Renal cortical epithelial cell (primary cell): ENCODE data around the gene STX19. TPM values are rescaled to one million over a fixed set of nuclear protein-coding genes. Genes with fewer than 3 reads are reported as not detected.
"Not testable (repeated sequence)": the region's sequence is repeated elsewhere in the genome, so short reads cannot be mapped to it uniquely, and the experiment has no call there.

Experiments used
- DNase-seq: peaks from one replicate; pipeline ENCODE4 v3.0.0-alpha.2; 2011; ENCODE audit warnings: low read depth
- total RNA-seq: library from RNA; depleted of rRNA; stranded (reverse); fragments of >200 nt; gene quantifications from 2 replicates; pipeline ENCODE4 v1.2.3, GENCODE V29; 2014

The STX19 gene, protein sequence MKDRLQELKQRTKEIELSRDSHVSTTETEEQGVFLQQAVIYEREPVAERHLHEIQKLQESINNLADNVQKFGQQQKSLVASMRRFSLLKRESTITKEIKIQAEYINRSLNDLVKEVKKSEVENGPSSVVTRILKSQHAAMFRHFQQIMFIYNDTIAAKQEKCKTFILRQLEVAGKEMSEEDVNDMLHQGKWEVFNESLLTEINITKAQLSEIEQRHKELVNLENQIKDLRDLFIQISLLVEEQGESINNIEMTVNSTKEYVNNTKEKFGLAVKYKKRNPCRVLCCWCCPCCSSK
- not detected in 2 replicates for total RNA-seq

DNA sequence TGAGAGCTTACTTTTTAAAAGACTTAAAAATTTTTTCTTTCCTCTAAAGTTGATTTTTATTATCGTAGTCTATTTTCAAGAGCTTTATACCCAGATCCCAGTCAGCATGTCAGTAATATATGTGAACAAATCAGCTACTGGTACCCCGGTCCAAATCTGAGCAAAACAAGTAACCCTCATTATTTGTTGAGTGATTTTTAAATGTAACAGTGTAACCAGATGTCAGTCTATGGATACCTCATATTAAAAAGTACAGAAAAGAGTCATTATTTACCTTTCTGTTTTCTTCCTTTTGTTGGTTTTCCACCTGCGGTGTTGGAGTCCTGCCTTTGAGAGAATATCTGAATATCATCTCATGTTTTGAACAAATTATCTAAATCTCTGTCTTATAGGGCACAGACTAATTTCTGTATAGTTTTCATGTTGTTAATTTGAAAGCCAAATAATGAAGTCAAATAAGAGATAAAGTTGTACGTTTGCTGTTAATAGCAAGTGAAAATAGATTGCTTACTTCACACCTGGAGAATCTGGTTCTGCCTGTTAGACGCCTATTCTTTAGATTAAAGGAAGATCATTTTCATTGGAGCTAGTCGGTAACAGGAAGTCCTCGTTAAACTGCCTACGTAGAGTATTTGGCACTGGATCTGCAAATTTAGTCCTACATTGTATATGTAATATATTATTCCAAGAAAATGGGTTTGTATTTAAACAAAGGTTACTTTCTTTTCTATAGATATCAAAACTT, at the start of gene STX19:
Gene STX19, minus strand, starts transcription at position 505 of the 745 bp plus-strand sequence. CDS start 13,328 bp downstream, outside the sequence.
- peak; percentile 26 for DNase-seq

DNA sequence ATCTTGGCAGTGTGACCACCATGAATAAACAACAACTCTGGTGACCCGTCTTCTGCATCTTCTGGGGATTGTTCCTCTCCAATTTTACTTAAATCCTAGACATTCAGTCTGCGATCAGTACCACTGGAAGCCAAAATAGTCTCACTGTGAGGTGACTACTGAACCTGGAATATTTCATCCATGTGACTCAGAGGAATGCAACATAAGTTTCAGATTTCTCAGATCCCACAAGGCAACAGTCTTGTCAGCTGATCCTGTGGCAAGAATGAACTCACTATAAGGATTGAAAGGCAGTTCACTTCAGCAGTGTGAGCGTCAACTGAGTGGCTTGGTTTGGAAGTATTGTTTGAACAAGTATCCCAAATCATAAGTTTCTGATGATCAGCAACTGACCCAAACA, 47.7 kb upstream of the STX19 start:
- peak; percentile 39 for DNase-seq

DNA sequence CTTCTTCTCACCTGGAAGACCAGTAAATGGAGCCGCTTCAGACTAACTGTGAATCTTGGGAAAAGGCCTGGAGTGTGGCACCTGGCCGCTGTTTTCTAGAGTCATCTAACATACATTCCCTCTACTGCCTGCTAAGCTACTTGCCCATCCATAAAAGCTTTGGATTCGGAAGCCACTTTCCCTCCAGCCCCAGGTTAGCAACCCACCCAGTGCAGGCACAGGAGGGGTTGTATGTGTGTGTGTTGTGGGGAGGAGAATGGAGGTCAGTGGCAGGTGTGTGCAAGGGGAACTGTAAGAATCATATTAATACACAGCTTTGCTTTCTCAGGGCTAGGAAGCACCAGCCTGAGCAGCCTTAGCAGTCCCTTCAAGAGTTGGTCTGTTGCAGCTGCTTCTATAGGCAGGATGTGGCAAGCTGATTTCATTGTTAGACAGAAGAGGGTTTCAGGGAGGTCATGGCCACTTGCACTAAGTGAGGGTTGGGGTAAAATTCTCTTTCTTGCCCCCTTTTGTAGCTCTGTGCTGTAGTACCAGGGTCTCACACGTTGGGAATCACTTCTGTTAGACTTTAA, 43.4 kb upstream of the STX19 start:
- DNase-seq: no peak

DNA sequence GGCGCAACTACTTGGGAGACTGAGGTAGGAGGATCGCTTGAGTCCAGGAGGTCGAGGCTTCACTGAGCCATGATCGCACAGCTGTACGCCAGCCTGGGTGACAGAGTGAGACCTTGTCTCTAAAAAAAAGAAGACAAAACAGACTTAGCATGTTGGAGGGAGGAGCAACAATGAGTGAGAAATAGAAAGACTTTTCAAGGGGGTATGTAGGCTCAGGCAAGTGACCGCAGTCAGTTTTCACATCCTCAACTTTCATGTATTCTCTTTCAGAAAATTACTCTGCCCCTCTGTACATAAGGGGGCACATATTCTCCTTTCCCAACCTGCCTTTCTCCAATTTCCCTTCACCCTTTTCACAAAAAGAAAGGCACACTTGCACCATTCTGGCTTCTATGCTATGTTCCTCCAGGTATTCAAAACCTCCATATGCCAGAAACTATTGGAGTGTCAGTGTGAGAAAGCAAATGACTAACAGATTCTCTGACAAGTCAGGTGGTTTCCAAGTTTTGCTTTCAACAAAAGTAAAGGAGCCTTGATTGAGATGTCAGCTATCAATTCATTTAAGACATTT, 42.0 kb upstream of the STX19 start:
- DNase-seq: peak; percentile 25

DNA sequence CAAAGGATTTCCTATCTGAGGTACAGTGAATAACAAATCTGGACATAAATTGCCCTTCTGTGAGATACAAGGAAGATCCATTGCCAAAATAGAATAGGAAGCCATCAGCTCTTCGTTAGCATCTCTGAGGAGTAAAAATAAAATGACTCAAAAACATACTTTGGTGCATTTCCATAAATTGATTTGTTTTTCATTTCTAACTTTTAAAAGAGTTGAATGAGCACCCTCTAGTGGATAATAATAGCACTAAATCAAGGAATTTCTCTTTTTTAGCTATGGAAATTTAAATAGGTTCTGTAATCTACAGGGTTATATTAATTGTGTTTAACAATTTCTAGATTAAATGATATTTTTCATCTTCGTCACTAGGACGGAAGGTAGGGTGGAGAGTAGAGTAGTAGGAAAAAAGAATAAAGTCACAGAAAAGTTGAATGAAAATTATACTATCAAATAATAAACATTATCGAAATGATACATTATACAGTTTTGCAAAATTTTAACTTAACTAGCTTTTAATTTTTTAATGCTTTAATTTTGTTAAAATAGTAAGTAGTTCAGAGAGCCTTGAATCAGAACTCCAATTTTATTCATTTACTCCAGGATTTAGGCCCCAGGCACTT, 40.9 kb upstream of the STX19 start:
- peak; percentile 47 for DNase-seq

DNA sequence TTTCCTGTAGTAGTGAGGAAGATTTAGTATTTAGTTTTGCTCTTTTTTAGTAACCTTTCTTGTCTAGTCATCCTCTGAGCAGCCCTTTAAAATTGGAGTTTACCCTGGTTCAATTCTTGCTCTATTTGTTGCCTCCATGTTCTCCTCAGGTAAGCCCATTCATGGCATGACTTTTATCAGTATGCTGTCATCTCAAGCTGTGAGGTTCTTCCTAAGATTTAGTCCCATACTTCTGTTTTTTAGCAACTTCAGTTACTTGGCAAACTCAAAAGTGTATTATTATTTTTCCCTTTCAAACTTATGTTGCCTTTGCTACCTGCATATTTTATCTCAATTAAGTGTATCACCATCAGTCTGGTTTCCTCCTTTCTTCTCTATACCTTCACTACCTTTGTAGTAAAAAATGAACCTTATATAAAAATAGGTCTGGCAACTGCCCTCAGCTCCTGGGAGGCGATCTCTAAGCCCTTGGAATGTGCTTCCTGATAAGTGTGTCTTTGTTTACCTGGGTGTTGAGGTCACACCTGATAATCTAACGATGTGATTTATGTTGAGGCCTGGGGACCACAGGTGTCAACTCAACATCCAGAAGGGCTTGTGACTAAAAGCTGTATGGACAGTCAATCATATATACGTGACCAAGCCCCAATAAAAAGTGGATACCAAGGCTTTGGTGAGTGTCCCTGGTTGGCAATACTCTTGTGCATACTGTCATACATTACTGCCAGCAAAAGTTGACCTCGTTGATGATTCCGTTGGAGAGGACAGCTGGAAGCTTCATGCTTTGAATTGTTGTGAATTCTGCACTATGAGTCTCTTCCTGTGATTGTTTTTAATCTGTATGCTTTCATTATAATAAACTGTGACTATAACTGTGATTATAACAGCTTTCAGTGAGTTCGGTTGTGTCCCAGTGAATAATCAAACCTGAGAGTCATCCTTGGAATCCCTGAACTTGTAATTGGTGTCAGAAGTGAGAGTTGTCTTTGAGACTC, 38.4 kb upstream of the STX19 start:
- DNase-seq: no peak

DNA sequence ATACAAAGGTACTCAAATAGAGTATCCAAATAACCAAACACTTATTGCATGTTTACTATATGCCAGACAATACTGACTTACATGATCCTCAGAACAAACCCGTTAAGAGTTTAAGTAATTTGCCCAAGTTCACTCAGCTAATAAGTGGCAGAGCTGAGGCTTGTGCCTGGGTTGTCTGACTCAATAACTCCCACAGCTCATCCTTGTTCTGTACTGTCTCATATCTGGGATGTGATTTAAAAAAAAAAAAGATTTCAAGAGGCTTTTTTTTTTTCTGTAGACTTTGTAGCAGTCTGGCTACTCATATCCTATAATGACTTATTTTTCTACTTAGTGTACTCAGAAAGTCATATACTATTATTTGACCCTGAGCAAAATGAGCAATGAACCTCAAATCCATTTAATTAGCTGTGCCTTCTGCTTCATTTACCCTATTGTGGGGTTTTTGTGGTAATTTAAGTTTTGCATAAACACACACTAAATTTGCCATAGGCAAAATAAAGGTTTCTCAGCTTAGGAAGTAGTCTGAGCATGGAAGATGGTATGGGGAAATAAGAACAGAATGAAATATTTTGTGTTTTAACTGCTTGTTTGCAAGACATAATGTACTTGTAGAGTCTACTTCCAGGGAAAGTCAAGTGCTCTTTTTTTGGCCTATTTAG, 37.6 kb upstream of the STX19 start:
- DNase-seq: peak; percentile 30

DNA sequence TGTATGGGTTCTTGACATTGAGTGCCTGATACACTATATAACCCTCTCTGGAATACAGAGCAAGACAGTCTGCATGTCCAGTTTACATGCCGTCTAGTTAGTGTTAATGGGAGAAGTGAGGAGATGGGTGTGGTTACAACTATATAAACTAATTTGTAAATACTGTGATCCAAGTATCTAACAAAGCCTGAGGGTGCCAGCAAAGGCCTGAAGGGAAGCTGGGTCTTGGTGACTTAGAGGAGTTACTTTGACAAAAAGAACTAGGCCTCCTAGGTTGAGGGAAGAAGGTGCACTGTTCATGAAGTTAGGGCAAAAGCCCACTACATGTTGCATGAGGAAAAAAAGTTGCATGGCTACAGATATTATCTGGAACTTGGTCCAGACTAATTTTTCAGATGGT, 36.7 kb upstream of the STX19 start:
- DNase-seq: no peak

DNA sequence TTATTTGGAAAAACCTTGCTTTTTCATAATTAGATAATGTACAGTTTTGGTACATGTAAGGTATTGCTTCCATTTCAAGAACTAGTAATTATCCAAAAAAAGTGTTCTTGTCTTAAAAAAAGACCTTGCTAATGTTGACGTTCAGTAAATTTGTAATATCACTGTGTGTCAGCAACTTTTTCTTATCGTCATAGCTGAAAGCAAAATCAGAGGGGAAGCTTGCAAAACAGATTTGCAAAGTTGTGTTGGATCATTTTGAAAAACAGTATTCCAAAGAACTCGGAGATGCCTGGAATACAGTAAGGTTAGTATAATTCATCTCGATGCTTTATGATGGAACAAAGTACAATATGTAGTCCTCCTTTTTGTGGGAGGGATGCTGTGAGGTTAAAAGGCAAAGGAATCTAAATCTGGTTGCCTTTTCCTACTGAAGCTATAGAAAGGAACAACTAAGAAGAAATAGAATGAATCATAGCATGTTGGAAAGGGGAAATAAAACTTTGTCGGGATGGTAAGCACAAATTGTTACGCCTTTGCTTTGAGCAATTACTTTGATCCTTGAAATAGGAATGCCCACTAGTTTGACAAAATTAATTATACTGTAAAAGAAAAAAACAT, 36.0 kb upstream of the STX19 start:
- no peak for DNase-seq

DNA sequence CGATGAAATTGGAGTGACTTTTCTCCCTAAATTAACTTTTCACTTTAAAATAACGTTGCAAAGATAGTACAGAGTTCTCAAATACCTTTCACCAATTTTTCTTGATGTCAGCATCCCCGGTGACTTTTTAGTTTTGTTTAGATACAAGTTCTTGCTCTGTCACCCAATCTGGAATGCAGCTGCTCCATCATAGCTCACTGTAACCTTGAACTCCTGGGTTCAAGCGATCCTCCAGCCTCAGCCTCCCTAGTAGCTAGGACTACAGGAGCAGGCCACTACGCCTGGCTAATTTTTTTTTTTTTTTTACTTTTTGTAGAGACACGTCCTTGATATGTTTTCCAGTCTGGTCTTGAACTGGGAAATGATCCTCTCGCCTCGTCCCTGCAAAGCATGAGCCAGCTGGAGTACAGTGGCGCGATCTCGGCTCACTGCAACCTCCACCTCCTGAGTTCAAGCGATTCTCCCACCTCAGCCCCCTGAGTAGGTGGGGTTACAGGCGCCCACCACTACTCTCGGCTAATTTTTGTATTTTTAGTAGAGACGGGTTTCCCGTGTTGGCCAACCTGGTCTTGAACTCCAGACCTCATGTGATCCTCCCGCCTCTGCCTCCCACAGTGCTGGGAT, 35.2 kb upstream of the STX19 start:
- no peak for DNase-seq

DNA sequence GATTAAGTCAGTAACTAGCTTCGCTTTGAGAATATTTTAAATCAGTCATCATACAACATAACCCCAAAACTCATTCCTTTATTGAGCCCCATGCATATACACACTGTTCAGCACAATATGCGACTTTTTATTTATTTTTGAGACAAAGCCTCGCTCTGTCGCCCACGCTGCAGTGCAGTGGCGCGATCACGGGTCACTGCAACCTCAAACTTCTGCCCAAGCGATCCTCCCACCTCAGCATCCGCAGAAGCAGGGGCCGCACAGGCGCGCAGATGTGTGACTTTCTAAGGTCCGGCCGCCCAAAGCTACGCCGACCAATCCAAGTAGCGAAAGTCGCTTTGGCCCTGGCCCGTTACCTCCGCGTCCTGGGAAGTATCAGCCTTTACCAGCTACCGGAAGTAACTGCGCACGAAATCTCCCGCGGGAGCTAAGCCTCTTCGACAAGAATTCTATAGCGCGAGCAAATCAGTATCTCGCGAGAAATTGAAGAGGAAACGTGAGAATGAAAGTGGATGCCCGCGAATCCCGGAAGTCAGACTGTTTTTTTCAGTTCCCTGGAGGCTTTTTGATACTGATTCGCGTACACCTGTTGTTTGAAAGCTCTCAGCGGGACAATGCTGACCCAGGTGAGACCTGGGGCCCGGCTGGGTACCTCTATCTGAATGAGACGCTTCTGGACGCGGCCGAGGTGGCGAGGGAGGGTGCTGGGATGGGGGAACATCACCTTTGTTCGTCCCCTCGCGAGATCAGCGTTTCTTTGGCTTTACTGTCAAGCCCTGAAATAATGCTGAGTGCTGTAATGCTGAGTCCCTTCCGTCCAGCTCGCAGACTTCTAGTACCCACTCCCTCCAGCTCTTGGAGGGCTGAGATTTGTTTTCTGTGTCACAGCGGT, 34.4 kb upstream of the STX19 start, which contains the start of the genes DHFR2 and NSUN3:
Gene DHFR2, minus strand, starts transcription at position 404 of the 892 bp plus-strand sequence. CDS start 1,405 bp downstream, outside the sequence.
Gene NSUN3, plus strand, starts transcription at position 549 of the 892 bp plus-strand sequence. Its CDS starts 66 bp downstream, at position 615.
- DNase-seq: peak; percentile 97

DNA sequence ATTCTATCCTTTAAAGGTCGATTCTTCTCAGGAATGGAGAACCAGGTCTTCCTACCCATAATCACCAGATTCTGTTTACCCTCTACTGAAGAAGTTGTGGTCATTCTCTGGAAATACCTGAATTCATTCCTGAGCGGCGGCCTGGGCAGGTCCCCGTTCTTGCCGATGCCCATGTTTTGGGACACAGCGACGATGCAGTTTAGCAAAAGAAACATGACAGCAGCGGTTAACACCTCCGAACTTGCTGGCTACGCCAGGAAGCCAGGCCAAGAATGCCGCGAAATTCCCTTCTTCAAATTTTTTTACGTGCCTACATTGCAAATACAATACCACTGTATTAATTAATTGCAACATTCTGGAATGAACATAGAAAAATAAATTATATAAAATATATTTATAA, 32.9 kb upstream of the STX19 start:
- no peak for DNase-seq

DNA sequence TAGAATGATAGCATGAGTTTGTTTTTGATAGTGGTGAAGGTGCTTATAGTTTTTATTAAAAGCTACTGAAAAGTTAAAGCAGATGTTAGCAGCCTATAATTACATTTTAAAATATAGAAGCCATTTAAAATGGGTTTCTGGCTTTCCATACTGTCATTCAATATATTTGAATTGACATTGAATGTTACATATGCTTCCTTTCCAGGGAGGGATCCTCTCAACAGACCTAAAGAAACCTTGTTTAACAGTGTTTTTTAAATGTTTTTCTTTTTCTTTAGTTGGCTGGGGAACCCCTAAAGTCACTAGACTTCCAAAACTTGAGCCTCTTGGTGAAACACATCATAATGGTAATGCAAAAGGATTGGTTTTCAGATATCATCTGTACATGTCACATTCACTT, 22.1 kb upstream of the STX19 start:
- no peak for DNase-seq

DNA sequence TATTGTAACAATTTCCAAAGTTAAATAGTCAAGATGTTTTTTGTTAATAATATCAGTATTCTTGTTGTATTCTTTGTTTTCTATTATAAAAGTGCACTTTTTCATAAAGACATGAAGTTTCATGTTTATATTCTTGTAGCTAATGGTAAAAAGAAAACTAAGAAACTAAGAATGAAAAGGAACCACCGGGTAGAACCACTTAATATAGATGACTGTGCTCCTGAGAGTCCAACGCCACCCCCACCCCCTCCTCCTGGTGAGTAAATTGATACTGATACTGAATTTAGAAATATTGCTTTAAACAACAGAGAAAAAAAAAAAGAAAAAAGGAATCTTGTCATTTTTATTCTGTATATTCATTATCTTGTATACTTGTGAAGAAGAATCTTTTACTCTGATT, 20.9 kb upstream of the STX19 start:
- no peak for DNase-seq

DNA sequence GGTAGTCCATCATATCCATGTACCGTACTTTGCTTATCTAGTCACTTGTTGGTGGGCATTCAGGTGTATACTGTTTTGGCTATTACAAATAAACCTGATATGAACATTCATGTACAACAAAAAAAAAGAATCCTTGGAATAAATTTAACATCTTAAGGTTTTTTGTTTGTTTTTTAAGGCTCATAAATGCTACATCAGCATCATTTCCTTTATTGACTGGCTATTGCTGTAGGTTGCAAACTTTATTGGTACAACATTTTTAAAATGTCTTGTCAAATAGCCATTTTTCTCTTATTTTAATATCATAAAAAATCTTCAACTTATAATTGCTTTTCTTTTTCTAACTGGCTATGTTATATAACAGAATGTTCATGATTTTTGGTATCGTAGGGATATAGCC, 18.1 kb upstream of the STX19 start:
- no peak for DNase-seq

DNA sequence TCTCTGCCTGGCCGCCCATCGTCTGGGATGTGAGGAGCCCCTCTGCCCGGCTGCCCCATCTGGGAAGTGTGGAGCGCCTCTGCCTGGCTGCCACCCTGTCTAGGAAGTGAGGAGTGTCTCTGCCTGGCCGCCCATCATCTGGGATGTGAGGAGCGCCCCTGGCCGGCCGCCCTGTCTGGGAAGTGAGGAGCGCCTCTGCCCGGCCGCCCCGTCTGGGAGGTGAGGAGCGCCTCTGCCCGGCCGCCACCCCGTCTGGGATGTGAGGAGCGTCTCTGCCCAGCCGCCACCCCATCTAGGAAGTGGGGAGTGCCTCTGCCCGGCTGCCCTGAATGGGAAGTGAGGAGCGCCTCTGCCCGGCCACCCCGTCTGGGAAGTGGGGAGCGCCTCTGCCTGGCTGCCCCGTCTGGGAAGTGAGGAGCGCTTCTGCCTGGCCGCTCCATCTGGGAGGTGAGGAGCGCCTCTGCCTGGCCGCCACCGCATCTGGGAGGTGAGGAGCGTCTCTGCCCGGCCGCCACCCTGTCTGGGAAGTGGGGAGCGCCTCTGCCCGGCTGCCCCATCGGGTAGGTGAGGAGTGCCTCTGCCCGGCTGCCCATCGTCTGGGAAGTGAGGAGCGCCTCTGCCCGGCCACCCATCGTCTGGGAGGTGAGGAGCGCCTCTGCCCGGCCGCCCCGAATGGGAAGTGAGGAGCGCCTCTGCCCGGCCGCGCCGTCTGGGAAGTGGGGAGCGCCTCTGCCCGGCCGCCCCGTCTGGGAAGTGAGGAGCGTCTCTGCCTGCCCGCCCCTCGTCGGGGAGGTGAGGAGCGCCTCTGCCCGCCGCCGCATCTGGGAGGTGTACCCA, 15.9 kb upstream of the STX19 start:
- DNase-seq: not testable (repeated sequence)

DNA sequence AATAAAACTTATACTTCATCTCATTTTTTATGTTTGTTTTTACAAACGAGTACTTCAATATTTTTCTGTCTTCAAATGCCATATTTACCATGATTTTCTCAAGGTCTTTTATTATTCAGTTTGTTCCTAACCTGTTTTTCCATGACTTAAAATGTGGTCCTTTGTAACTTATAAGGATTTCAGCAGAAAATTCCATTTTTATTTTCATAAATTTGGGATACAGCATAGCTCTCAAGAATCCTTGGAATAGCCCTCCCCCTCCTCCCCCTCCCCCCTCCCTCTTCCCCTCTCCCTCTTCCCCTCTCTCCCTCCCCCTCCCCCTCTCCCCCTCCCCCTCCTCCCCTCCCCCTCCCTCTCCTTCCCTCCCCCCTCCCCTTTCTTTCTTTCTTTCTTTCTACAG, 14.9 kb upstream of the STX19 start:
- no peak for DNase-seq
